HepG2 (cell line): ENCODE data around the gene THSD4. TPM values are rescaled to one million over a fixed set of nuclear protein-coding genes. Genes with fewer than 3 reads are reported as not detected.

Experiments
- ATAC-seq: fragments of 200-7000 bp; cut with Tn5 transposase; 3 replicates; pipeline ENCODE4 v1.9.1; 2020; ENCODE audit warnings: mild to moderate bottlenecking, moderate library complexity
- BruUV-seq: library from RNA; stranded (reverse); fragments of 400-500 nt; replicated peaks from 2 replicates; lab custom pipeline; 2021; lab: Mats Ljungman, UMichigan
- CTCF ChIA-PET: fragments of 300-600 bp; formaldehyde crosslinking; extraction: SDS; loops from one replicate; lab custom pipeline; 2021; ENCODE audit warnings: low total read pairs, inconsistent platforms, low intra/inter-chr PET ratio; lab: Yijun Ruan, JAX
- POLR2A ChIA-PET: fragments of 350-600 bp; sonication (Branson Sonifier 250); formaldehyde crosslinking; loops from one replicate; lab custom pipeline; 2020; ENCODE audit warnings: antibody characterized with exemption, inconsistent platforms; lab: Yijun Ruan, JAX
- DNase-seq: peaks from one replicate; pipeline ENCODE4 v3.0.0-alpha.2; 2015; ENCODE audit warnings: low spot score
- FAIRE-seq: peaks from 3 replicates; lab custom pipeline; 2011; peaks lifted over from hg19 to GRCh38; lab: Jason Lieb, UNC
- H2AFZ ChIP-seq: one replicate; pipeline ENCODE4 v1.6.1; 2011; ENCODE audit warnings: low read length, inconsistent platforms
- H3K27ac ChIP-seq: fragments of 300-600 bp; 3 replicates; pipeline ENCODE4 v1.8.0; 2011; ENCODE audit warnings: mixed run types, mild to moderate bottlenecking, mixed read lengths, low read length, inconsistent platforms; ENCODE audit not compliant: insufficient read depth; ENCODE audit errors: extremely low read length
- H3K27me3 ChIP-seq, 2 experiments: fragments of 200-600 bp in 1 of 2; 2 replicates in 1 of 2; 3 replicates in 1 of 2; pipeline versions ENCODE4 v1.6.0 to v1.8.0; 2011; ENCODE audit warnings: low read length in 2 of 2, mild to moderate bottlenecking in 2 of 2, moderate library complexity in 2 of 2, inconsistent platforms in 1 of 2; ENCODE audit not compliant: insufficient read depth in 2 of 2, control insufficient read depth in 1 of 2
- H3K36me3 ChIP-seq, 2 experiments: fragments of 200-600 bp in 1 of 2; replicated peaks in 1 of 2; 2 replicates in 1 of 2; 3 replicates in 1 of 2; pipeline versions ENCODE4 v1.5.1 to v1.8.0; 2011; ENCODE audit warnings: low read length in 2 of 2, inconsistent platforms in 1 of 2; ENCODE audit not compliant: insufficient read depth in 2 of 2, control insufficient read depth in 1 of 2
- H3K4me1 ChIP-seq: 2 replicates; pipeline ENCODE4 v1.5.1; 2012; ENCODE audit warnings: low read length, inconsistent platforms; ENCODE audit not compliant: insufficient read depth
- H3K4me2 ChIP-seq: 2 replicates; pipeline ENCODE4 v1.6.0; 2011; ENCODE audit warnings: low read depth, low read length, inconsistent platforms
- H3K4me3 ChIP-seq, 3 experiments: fragments of 200-600 bp in 1 of 3; sonication (generic), shearing (Covaris generic) in 1 of 3; replicated peaks in 1 of 3; 2 replicates each; pipeline ENCODE4 v1.5.1; 2011 to 2016; ENCODE audit warnings: low read length in 3 of 3, inconsistent platforms in 2 of 3, low read depth in 2 of 3, mild to moderate bottlenecking in 2 of 3, control low read depth in 1 of 3, mixed read lengths in 1 of 3; ENCODE audit not compliant: insufficient read depth in 1 of 3
- H3K79me2 ChIP-seq: one replicate; pipeline ENCODE4 v1.6.1; 2011; ENCODE audit warnings: low read length, inconsistent platforms; ENCODE audit not compliant: insufficient read depth
- H3K9ac ChIP-seq: 2 replicates; pipeline ENCODE4 v1.6.0; 2011; ENCODE audit warnings: mild to moderate bottlenecking, low read depth, low read length, inconsistent platforms; ENCODE audit not compliant: insufficient read depth
- H3K9me3 ChIP-seq: 2 replicates; pipeline ENCODE4 v1.5.1; 2012; ENCODE audit warnings: mild to moderate bottlenecking, low read length
- H4K20me1 ChIP-seq: 2 replicates; pipeline ENCODE4 v1.6.0; 2011; ENCODE audit warnings: inconsistent platforms, mild to moderate bottlenecking, low read length, moderate library complexity; ENCODE audit not compliant: insufficient read depth
- CCAR2 ChIP-seq: fragments of 200-400 bp; formaldehyde crosslinking; optimal IDR thresholded peaks from 2 replicates; pipeline ENCODE3; 2018; ENCODE audit warnings: low read depth, mild to moderate bottlenecking, low read length, moderate library complexity
- PRMT3 ChIP-seq: sonication (generic); formaldehyde crosslinking; IDR thresholded peaks from 2 replicates; pipeline ENCODE4 v1.8.1; 2022; ENCODE audit warnings: low read depth, mild to moderate bottlenecking, moderate library complexity, missing genetic modification reagents, borderline replicate concordance
- SMAD9 ChIP-seq: sonication (generic); formaldehyde crosslinking; IDR thresholded peaks from 2 replicates; pipeline ENCODE4 v1.5.1; 2020; ENCODE audit warnings: mild to moderate bottlenecking, missing genetic modification reagents
- ZBTB8A ChIP-seq: sonication (generic); formaldehyde crosslinking; IDR thresholded peaks from 2 replicates; pipeline ENCODE4 v1.4.0; 2020; ENCODE audit warnings: mild to moderate bottlenecking, low read depth, missing genetic modification reagents, borderline replicate concordance
- ZNF232 ChIP-seq: sonication (generic); formaldehyde crosslinking; IDR thresholded peaks from 2 replicates; pipeline ENCODE4 v1.4.0; 2020; ENCODE audit warnings: missing genetic modification reagents, borderline replicate concordance
- ZNF75D ChIP-seq: sonication (generic); formaldehyde crosslinking; IDR thresholded peaks from 2 replicates; pipeline ENCODE4 v1.8.1; 2023; ENCODE audit warnings: missing genetic modification reagents, mild to moderate bottlenecking, borderline replicate concordance
- WGBS: methylation state at CpG from one replicate; pipeline ENCODE4 v1.1.6; 2017; ENCODE audit warnings: low lambda C conversion rate; 5-methylcytosine and 5-hydroxymethylcytosine counted together
- in situ Hi-C: cut with HindIII; loops from 2 replicates; pipeline ENCODE4 v1.10.0; 2017; ENCODE audit warnings: low pct_unique_long_range_greater_than_20kb; ENCODE audit not compliant: extremely low pct_ligation_motif_present
- intact Hi-C: fragments of 100-400 bp; cut with micrococcal nuclease; formaldehyde crosslinking; loops from one replicate; pipeline ENCODE4 v1.10.0; 2022; ENCODE audit not compliant: unreplicated experiment
- polyA plus RNA-seq, 8 experiments: library from polyadenylated mRNA; depleted of rRNA in 3 of 8; stranded (reverse) in 7 of 8; unstranded in 1 of 8; fragments of >200 nt; fragmentation: Illumina TruSeq in 4 of 8; extraction: Trizol in 4 of 8; gene quantifications; 2 replicates each; pipeline versions ENCODE4 v1.2.1 to v1.2.3, GENCODE V29; 2011 to 2016; ENCODE audit warnings: low read depth in 4 of 8, missing spikeins in 1 of 8, mixed read lengths in 1 of 8; ENCODE audit not compliant: insufficient read depth in 1 of 8
- total RNA-seq, 5 experiments: library from RNA; depleted of rRNA; stranded (reverse); fragments of >200 nt; fragmentation: Illumina TruSeq; extraction: Trizol; gene quantifications; 2 replicates each; pipeline ENCODE4 v1.2.3, GENCODE V29; 2016; ENCODE audit warnings: low read depth in 1 of 5
- TF ChIP-seq, protein P1 (sequence below): sonication (generic); formaldehyde crosslinking; IDR thresholded peaks from 2 replicates; pipeline ENCODE4 v1.4.0; 2020; ENCODE audit warnings: mild to moderate bottlenecking, missing genetic modification reagents
- TF ChIP-seq, protein P2 (sequence below): sonication (generic); formaldehyde crosslinking; IDR thresholded peaks from 2 replicates; pipeline ENCODE4 v1.4.0; 2020; ENCODE audit warnings: missing genetic modification reagents

The THSD4 gene
- total and polyA plus RNA-seq, 2 of the 13 experiments (the other 11 are each of a cell fraction or from before 2014, with no cell fraction given), result 0.07 to 0.21 TPM

DNA sequence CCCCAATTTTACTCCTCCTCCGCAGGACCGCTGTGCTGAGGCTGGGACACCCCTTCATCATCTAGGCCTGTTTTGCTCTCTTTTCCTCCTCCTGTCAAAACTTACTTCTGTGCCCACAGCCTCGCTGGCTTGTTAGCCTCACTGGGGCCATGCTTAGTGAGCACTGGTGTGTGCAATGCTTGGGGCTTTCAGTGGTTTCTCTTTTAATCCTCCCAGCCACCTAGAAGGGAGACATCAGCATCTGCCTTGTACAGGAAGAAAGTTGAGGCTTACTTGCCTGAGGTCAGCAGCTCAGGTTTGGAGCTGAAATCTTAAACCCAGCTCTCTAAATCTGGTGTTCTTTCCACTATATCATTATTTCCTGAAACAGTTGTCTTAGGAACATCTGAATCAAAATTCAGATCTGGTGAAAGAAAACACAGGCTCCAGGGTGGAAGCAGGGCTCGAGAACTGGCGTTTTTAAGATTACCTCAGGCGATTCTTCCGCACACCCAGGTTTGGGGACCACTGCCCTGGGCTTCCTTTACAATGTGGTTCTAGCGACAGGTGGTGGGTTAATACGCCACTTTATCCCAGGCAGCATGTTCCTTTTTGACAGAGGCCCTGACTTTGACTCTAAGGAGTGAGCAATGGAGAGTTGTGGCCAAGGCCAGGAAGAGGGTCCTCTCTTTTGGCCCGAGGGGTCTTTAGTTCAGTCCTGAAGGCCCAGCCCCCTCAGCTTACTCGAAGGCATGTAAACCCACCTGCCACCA, 3.8 kb downstream of the THSD4 start:
- intact Hi-C loops, result no loop called here
- Histone ChIP-seq H2AFZ (no peak overlapping the region), H3K27me3 (peaks cover 1 to 29% of the 10 kb centered on the region in 2 experiments; a peak in 4 of 5 replicates), H4K20me1 (no peaks in the 10 kb centered on the region), H3K4me2 (no peak overlapping the region)
- POLR2A ChIA-PET, result no interaction called here
- TF ChIP-seq, protein P1, sequence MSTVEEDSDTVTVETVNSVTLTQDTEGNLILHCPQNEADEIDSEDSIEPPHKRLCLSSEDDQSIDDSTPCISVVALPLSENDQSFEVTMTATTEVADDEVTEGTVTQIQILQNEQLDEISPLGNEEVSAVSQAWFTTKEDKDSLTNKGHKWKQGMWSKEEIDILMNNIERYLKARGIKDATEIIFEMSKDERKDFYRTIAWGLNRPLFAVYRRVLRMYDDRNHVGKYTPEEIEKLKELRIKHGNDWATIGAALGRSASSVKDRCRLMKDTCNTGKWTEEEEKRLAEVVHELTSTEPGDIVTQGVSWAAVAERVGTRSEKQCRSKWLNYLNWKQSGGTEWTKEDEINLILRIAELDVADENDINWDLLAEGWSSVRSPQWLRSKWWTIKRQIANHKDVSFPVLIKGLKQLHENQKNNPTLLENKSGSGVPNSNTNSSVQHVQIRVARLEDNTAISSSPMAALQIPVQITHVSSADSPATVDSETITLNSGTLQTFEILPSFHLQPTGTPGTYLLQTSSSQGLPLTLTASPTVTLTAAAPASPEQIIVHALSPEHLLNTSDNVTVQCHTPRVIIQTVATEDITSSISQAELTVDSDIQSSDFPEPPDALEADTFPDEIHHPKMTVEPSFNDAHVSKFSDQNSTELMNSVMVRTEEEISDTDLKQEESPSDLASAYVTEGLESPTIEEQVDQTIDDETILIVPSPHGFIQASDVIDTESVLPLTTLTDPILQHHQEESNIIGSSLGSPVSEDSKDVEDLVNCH (CRISPR knock-in tag), result no peak
- TF ChIP-seq ZBTB8A (CRISPR knock-in tag) (no peak), PRMT3 (CRISPR knock-in tag) (no peak), ZNF232 (CRISPR knock-in tag) (no peak), CCAR2 (no peak), ZNF75D (CRISPR knock-in tag) (no peak), SMAD9 (CRISPR knock-in tag) (no peak)
- TF ChIP-seq, protein P2, sequence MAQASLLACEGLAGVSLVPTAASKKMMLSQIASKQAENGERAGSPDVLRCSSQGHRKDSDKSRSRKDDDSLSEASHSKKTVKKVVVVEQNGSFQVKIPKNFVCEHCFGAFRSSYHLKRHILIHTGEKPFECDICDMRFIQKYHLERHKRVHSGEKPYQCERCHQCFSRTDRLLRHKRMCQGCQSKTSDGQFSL, result no peak
- TF ChIP-seq, all 625 proteins: peak for 0
- FAIRE-seq (no peak), DNase-seq (no peak), ATAC-seq (no peak)
- Histone ChIP-seq H3K9ac (no peak overlapping the region), H3K36me3 (no peaks in the 10 kb centered on the region), H3K9me3 (no peaks in the 10 kb centered on the region), H3K4me3 (no peak overlapping the region), H3K27ac (no peak overlapping the region), H3K79me2 (no peaks in the 10 kb centered on the region), H3K4me1 (no peaks in the 10 kb centered on the region)
- in situ Hi-C loops, result loop anchor here (5.0 to 10.0 kb wide), 2 partner anchors 323 to 686 kb away; no protein-coding TSS in a partner anchor
- CTCF ChIA-PET, result no interaction called here
- BruUV-seq, result no TSS peak
- WGBS, result 42% methylated on average over 6 of the region's 11 CpGs
